Loucy (cell line): Measurements from ENCODE around the gene PPFIBP1.

Experiments
- H2AFZ ChIP-seq: fragments of 200-600 bp; sonication (generic); 2 replicates; pipeline ENCODE4 v1.6.0; 2016; ENCODE audit warnings: antibody characterized with exemption, mild to moderate bottlenecking, low read length, moderate library complexity
- H3F3A ChIP-seq: fragments of 200-600 bp; 2 replicates; pipeline ENCODE4 v1.6.0; 2016; ENCODE audit warnings: antibody characterized with exemption, low read depth, mild to moderate bottlenecking
- H3K27me3 ChIP-seq: fragments of 200-600 bp; sonication (generic); 2 replicates; pipeline ENCODE4 v1.6.1; 2014; ENCODE audit warnings: low read length, mild to moderate bottlenecking; ENCODE audit not compliant: insufficient read depth, poor library complexity, severe bottlenecking
- H3K36me3 ChIP-seq: fragments of 200-600 bp; sonication (generic); 2 replicates; pipeline ENCODE4 v1.6.1; 2016; ENCODE audit warnings: low read length; ENCODE audit not compliant: insufficient read depth
- H3K4me1 ChIP-seq: fragments of 200-600 bp; sonication (generic); 2 replicates; pipeline ENCODE4 v1.5.1; 2014; ENCODE audit warnings: low read length, mild to moderate bottlenecking; ENCODE audit not compliant: insufficient read depth, poor library complexity, severe bottlenecking
- H3K4me2 ChIP-seq: fragments of 200-600 bp; sonication (generic); 2 replicates; pipeline ENCODE4 v1.6.0; 2014; ENCODE audit warnings: antibody characterized with exemption, low read length, low read depth, mild to moderate bottlenecking; ENCODE audit not compliant: poor library complexity, severe bottlenecking
- H3K4me3 ChIP-seq: fragments of 200-600 bp; sonication (generic); 2 replicates; pipeline ENCODE4 v1.5.1; 2014; ENCODE audit warnings: low read length, mild to moderate bottlenecking, mixed read lengths; ENCODE audit not compliant: poor library complexity, severe bottlenecking
- H3K79me2 ChIP-seq: fragments of 200-600 bp; sonication (generic); 2 replicates; pipeline ENCODE4 v1.6.1; 2014; ENCODE audit warnings: low read length; ENCODE audit not compliant: insufficient read depth
- H3K9ac ChIP-seq: fragments of 200-600 bp; sonication (generic); 2 replicates; pipeline ENCODE4 v1.6.0; 2014; ENCODE audit warnings: mild to moderate bottlenecking, low read depth, low read length, moderate library complexity; ENCODE audit not compliant: poor library complexity, severe bottlenecking
- H3K9me2 ChIP-seq: fragments of 200-600 bp; sonication (generic); replicated peaks from 2 replicates; pipeline ENCODE4 v1.6.1; 2016; ENCODE audit warnings: low read depth, low read length, mixed read lengths
- H3K9me3 ChIP-seq: fragments of 200-600 bp; sonication (generic); 2 replicates; pipeline ENCODE4 v1.6.1; 2014; ENCODE audit warnings: mild to moderate bottlenecking, antibody characterized with exemption, low read length, low read depth; ENCODE audit not compliant: insufficient read depth
- H4K20me1 ChIP-seq: fragments of 200-600 bp; sonication (generic); 2 replicates; pipeline ENCODE4 v1.6.0; 2014; ENCODE audit warnings: antibody characterized with exemption, low read length, mild to moderate bottlenecking; ENCODE audit not compliant: insufficient read depth, poor library complexity, severe bottlenecking
- EZH2phosphoT487 ChIP-seq: fragments of 200-600 bp; IDR thresholded peaks from 2 replicates; pipeline ENCODE4 v1.6.1; 2018; ENCODE audit warnings: antibody characterized with exemption, mild to moderate bottlenecking, moderate library complexity, borderline replicate concordance
- TF ChIP-seq, protein P1 (sequence below): fragments of 200-600 bp; sonication (generic); conservative IDR thresholded peaks from 2 replicates; pipeline ENCODE4 v1.5.1; 2014; ENCODE audit warnings: mild to moderate bottlenecking, antibody characterized with exemption, low read length

The PPFIBP1 gene

DNA sequence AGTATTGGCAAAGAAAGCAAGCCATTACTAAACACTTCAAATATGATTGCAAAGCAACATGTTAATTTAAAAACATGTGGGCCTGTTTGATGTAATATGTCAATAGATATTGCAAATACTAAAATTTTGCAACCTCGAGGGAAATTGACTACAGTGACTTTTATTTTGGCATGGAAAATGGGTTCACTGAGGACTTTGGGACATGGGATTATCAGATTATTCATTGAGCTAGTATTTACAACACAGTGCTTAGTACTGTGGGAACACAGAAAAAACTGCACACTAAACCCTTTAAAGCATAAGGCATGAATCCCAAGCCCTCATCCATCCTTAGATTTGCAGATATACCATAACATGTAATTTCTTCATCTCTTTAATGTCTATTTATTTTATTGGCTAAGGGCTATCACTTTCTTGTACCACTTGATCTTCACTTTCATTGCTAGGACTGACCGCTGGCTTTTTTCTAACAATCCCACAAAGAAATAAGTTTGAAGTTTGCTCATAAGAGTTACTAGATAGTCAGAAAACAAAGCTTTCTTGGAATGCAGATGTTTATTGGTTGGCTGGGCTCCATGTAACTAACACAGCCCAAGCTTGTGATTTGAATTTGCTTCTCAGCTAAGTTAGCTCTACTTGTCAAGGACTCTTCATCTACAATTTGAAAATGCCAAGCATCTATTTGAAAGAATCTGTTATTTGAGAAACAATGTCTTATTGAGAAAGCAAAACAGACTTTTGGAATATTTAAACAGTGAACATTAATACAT, 48.7 kb downstream of the PPFIBP1 start:
- H2AFZ ChIP-seq = no peak overlapping the region
- no peak for TF ChIP-seq EZH2phosphoT487
- TF ChIP-seq, protein P1, sequence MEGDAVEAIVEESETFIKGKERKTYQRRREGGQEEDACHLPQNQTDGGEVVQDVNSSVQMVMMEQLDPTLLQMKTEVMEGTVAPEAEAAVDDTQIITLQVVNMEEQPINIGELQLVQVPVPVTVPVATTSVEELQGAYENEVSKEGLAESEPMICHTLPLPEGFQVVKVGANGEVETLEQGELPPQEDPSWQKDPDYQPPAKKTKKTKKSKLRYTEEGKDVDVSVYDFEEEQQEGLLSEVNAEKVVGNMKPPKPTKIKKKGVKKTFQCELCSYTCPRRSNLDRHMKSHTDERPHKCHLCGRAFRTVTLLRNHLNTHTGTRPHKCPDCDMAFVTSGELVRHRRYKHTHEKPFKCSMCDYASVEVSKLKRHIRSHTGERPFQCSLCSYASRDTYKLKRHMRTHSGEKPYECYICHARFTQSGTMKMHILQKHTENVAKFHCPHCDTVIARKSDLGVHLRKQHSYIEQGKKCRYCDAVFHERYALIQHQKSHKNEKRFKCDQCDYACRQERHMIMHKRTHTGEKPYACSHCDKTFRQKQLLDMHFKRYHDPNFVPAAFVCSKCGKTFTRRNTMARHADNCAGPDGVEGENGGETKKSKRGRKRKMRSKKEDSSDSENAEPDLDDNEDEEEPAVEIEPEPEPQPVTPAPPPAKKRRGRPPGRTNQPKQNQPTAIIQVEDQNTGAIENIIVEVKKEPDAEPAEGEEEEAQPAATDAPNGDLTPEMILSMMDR = no peak

DNA sequence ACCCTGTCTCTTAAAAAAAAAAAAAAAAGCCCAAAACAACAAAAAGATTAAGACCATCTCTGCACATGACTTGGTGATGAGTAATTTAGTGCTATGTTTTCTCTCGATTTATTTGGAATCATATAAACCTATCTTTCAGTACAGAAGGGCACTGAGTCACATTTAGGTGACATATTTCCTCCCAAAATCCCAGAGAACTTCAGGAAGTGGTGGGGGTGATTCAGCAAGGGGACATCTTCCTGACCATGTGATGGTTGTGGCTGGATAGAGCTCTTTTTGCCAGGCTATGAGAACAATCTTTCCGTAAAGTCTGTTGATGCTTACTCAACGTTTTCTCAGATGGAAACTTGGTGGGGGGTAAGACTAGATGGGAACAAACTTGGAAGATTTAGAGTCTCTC, 50.0 kb downstream of the PPFIBP1 start:
- peaks cover 16% of the 10 kb centered on the region for H3K4me1 ChIP-seq
- H3K27me3 ChIP-seq = no peaks in the 10 kb centered on the region
- no peaks in the 10 kb centered on the region for H4K20me1 ChIP-seq
- no peaks in the 10 kb centered on the region for H3K79me2 ChIP-seq
- H3K9me3 ChIP-seq = no peaks in the 10 kb centered on the region
- H3K9ac ChIP-seq = no peak overlapping the region
- no peak overlapping the region for H3K4me3 ChIP-seq
- H3K4me2 ChIP-seq = no peak overlapping the region
- no peaks in the 10 kb centered on the region for H3K36me3 ChIP-seq
- H3K9me2 ChIP-seq = no peaks in the 10 kb centered on the region
- H3F3A ChIP-seq = no peaks in the 10 kb centered on the region
- TF ChIP-seq EZH2phosphoT487 = no peak
- TF ChIP-seq, protein P1 = no peak
- H2AFZ ChIP-seq = no peak overlapping the region

More for the DNA sequence above, 48.7 kb downstream of the PPFIBP1 start:
- Histone ChIP-seq H3K4me3 (no peak overlapping the region), H3K9me3 (no peaks in the 10 kb centered on the region), H3K9me2 (no peaks in the 10 kb centered on the region), H3K9ac (no peak overlapping the region), H4K20me1 (no peaks in the 10 kb centered on the region), H3K36me3 (no peaks in the 10 kb centered on the region), H3K4me2 (no peak overlapping the region), H3K27me3 (no peaks in the 10 kb centered on the region), H3K79me2 (no peaks in the 10 kb centered on the region), H3K4me1 (peaks cover 16% of the 10 kb centered on the region), H3F3A (no peaks in the 10 kb centered on the region)

DNA sequence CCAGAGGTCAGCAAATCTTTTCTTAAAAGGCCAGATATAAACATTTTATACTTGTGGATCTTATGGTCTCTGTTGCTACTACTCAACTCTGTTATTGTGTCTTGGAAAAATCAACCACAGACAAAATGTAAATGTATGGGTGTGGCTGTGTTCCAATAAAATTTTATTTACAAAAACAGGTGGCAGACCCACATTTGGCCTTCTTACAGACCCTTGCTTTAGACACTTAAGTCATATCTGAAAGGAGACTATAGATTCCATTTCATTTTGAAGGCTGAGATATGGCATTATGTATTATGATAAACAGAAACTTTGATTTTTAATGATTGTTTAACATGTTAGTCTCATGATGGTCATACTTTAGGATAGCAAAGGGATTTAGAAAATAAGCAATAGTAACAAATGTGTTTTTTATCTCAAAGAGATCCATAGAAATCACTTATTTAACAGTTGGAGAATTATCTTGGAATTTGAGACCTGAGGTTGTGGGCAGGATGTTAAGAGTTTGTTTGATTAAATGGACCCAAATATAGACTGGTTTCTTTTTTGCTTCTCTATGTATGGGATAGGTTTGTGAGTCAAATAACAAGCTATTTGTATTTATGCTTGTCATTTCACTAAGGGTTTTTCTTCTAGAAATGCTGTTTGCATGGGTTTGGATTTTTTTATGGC, 51.2 kb downstream of the PPFIBP1 start:
- no peak for TF ChIP-seq EZH2phosphoT487
- TF ChIP-seq, protein P1 = no peak
- Histone ChIP-seq H2AFZ (no peak overlapping the region), H3K9me3 (no peaks in the 10 kb centered on the region), H4K20me1 (no peaks in the 10 kb centered on the region), H3K4me1 (peaks cover 16% of the 10 kb centered on the region), H3F3A (no peaks in the 10 kb centered on the region), H3K4me2 (peak overlapping the region; percentile 2), H3K36me3 (no peaks in the 10 kb centered on the region), H3K27me3 (no peaks in the 10 kb centered on the region), H3K4me3 (no peak overlapping the region), H3K9me2 (no peaks in the 10 kb centered on the region), H3K79me2 (no peaks in the 10 kb centered on the region), H3K9ac (no peak overlapping the region)
